NOMO-1 treated with DMSO at 0.1 percent for 48 hours (cell line): ENCODE results near the gene DNAJC11.
"Not testable (repeated sequence)": the region's sequence is repeated elsewhere in the genome, so short reads cannot be mapped to it uniquely, and the experiment has no call there.

Source experiments
- DNase-seq: peaks from one replicate; lab custom pipeline; 2025; ENCODE audit not compliant: unreplicated experiment; lab: John Stamatoyannopoulos, UW

DNAJC11 gene

GRCh38 chr1:6601049-6601922 lies 100.3 kb downstream of the DNAJC11 start:
- peak; percentile 66 for DNase-seq

- peak; percentile 5 for DNase-seq
These were observed 101.1 kb downstream of the DNAJC11 start for GRCh38 chr1:6600410-6601048.

GRCh38 chr1:6599991-6600390 lies 101.6 kb downstream of the DNAJC11 start:
- DNase-seq: not testable (repeated sequence)

GRCh38 chr1:6599141-6599975 lies 102.3 kb downstream of the DNAJC11 start:
- peak; percentile 80 for DNase-seq

- no peak for DNase-seq
These were observed 103.9 kb downstream of the DNAJC11 start for GRCh38 chr1:6597777-6598131.

GRCh38 chr1:6596886-6597776 lies 104.5 kb downstream of the DNAJC11 start:
- DNase-seq: no peak

GRCh38 chr1:6596351-6596750 lies 105.3 kb downstream of the DNAJC11 start:
- no peak for DNase-seq

GRCh38 chr1:6594977-6595740 lies 106.5 kb downstream of the DNAJC11 start:
- DNase-seq: no peak

GRCh38 chr1:6593810-6594209 lies 107.8 kb downstream of the DNAJC11 start:
- no peak for DNase-seq

GRCh38 chr1:6592865-6593593 lies 108.6 kb downstream of the DNAJC11 start:
- DNase-seq: no peak

- DNase-seq: no peak
These were observed 109.2 kb downstream of the DNAJC11 start for GRCh38 chr1:6592441-6592840.

GRCh38 chr1:6591644-6592043 lies 110.0 kb downstream of the DNAJC11 start:
- no peak for DNase-seq

- peak; percentile 61 for DNase-seq
These were observed 110.4 kb downstream of the DNAJC11 start for GRCh38 chr1:6591222-6591621.

GRCh38 chr1:6590046-6590445 lies 111.6 kb downstream of the DNAJC11 start:
- DNase-seq: no peak

GRCh38 chr1:6588893-6589520 lies 112.6 kb downstream of the DNAJC11 start:
- DNase-seq: no peak

- no peak for DNase-seq
These were observed 113.3 kb downstream of the DNAJC11 start for GRCh38 chr1:6588128-6588892.

- no peak for DNase-seq
These were observed 114.2 kb downstream of the DNAJC11 start for GRCh38 chr1:6587261-6588005.
